NCI-H526 (cell line): ENCODE measurements around the gene TYK2.
A peak's percentile ranks its signal among the peaks of the same experiment; 100 is the strongest.
"Not testable (repeated sequence)": the region's sequence is repeated elsewhere in the genome, so short reads cannot be mapped to it uniquely, and the experiment has no call there.

ENCODE experiments used
- DNase-seq, 2 experiments: peaks; one replicate each; lab custom pipeline; 2025; lab: John Stamatoyannopoulos, UW

The TYK2 gene

DNA sequence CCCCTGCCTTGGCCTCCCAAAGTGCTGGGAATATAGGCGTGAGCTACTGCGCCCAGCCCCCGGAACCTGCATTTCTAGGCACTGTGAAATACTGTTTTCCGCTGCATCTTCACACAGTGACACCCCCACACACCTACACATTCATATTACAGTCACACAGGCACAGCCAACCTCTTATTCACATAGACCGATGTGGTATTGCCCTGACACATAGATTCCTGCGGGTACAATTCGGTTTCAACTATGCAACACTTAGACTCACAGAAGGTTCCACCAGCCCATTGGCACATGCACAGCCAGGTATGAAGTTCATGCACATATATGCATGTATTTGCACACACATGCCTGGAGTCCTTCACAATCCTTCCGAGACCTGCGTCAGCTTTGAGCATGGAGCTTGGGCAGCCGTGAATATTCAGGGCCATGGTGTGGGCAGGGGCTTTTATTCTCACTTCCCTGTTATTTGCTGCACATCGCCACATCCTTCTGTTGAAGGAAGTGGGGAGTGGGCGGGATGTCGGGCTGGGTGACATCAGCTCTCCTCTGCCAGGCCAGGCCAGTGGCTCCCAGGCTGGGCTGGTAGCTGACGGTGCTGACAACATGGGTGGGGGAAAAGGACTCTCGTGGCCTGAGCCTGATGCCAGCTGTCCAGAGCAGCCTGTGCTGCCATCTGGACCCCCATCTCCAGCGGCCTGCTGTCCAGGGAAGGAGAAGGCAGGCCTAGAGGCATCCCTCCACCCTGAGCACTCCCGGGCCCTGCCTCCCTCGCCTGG, 28.3 kb upstream of the TYK2 start:
- DNase-seq = no peak

DNA sequence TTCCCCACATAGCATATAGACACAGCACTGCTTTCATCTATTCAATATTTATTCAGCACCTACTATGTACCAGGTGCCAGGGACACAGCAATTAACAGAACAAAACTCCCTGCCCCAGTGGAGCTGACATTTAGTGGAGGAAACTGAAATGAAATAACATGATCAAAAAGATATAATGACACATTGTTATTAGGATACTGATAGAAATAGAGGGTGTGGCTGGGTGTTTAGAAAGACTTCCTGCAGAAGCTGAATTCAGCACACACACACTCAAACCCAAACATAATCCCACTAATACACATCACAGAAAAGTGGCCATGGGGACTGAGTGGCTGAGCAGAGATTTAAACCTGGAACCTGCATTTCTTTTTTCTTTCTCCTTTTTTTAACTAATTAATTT, 26.7 kb upstream of the TYK2 start:
- no peak for DNase-seq

DNA sequence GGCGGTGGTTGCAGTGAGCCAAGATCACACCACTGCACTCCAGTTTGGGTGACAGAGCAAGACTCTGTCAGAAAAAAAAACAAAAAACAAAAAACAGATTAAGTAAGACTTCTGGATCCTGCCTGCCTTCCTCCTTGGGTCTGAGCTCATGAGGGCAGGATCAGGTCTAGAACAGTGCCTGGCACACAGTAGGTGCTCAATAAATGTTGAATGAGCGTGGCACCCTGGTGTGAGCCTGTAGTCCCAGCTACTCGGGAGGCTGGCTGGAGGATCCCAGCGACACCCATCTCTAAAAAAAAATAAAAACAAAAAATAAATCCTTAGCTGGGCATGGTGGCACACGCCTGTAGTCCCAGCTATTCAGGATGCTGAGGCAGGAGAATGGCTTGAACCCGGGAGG, 25.8 kb upstream of the TYK2 start:
- no peak for DNase-seq

DNA sequence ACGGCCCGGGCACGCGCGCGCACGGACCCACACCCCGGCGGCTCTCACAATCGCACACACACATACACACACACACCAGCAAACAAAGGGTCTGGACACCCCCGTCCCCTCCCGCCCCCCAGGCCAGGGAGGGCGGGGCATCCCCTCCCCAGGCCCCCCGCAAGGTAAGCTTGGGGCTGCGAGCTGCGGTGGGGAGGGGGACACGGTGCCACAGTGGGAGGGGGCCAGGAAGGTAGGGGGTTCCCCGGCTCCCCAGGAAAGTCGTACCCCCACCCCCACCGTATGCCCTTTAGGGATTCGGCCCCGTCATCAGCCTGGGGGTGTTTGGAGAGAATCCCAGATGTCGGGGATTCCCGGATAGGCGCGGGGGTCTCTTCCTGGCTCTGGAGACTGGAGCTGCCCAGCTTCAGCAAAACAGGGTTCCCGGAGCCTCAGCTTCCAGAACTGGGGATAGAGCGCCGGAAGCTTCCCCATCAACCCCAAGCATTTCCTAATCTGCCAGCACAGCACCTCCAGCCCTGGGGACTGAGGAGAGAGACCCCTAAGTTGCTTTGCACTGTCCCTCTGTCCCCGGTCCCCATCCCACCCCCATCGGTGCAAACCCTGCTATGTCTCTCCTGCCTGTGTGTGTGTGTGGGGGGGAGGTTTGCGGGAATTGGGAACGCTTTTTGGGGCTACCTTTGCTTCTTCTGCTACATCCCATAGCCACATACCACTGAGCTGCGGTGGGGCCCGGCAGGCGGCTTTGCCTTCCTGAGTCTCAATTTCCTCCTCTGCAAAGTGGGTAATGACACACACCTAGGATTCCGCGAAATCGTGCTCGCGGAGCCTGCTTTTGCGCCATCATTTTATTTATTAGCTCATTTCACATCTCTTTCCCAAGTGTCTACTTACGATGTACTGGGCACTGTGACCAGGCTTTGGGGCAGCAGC, 24.8 kb upstream of the TYK2 start:
- DNase-seq = no peak

DNA sequence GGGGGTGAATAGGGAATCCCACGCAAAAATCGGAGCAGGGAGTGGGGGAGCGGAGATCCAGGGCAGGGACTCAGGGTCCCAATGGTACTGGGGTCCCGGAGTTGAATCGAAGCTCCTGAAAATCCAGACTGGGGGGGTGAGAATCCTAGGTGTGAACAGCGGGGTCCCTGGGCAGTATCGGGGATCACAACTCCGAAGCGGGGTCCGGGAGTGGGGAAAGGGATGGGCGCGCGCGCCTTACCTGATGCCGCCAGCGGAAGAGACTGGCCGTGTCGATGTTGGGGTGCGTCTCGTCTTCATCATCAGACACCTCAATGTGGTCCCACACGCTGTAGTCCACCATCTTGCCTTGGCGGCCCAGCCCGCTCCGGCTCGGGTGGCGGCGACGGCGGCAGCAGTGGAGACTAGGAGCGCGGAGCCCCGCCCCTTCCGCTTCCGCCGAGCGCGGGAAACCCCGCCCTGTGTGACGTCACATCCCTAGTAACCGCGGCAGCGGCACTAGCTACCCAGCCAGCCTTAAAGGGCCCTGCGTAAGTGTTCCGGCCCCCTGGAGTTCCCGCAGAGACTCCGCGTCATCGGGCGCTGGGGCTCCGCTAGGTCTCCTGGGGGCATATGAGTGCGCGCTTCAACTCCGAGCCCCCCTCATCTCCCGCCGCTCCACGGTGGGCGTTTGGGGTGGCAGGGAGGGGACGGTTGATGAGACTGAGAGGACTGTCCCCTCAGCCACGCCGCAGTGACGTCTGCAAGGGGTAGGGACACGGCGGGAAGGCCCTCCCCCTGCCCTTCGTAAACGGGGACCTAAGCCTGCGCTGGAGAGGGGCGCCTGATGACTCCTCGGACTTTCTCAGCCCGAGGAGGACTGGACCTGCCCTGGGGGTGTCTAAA, 23.0 kb upstream of the TYK2 start, which contains the start of gene CDC37:
CDC37 (minus strand) TSS at position 406 of the 885 bp plus-strand sequence; CDS start at position 343, 63 bp downstream.
- peak; percentile 57 to 94 for DNase-seq

DNA sequence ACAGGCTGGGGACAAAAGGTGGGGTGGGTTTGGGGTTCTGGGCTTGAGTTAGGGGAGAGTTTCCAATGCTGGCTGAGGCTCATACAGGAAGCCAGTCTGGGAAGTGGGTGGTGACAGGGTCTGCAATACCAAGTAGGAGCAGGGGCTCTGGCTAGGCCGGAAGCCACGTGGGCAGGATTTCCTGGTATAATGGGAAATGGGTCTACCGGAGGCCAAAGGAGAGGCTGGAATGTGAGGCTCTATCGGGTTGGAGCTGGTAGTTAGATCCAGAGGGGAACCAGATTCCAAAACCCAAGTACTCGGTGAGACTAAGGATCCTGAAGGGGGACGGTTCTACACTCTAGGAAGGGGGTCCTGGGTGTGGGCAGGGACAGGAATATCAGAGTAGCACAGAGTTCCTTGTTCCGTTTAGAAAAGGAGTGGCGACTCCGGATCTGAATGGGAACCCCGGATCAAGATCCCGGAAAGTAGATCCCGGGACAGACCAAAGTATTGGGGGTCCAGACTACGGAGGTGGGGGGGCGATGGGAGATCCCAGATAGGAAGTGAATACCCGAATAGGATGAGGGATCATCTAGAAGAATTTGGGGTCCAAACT, 22.2 kb upstream of the TYK2 start:
- no peak for DNase-seq

DNA sequence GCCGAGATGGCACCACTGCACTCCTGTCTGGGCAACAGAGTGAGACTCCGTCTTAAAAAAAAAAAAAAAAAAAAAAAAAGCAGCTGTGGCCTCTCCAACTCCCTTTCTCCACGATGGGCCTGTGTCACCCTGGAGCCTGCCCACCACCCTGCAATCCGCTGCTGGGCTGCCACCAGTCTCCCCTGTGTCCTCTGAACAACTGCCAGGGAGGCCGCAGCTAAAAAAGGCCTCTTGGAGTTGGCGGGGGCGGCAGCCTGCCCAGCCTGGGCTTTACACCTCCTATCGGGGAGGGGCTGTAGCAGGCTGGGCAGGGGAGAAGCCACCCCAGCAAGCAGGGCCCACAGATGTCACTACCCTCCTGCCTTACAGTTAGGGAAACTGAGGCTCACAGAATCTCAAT, 19.5 kb upstream of the TYK2 start:
- no peak for DNase-seq

DNA sequence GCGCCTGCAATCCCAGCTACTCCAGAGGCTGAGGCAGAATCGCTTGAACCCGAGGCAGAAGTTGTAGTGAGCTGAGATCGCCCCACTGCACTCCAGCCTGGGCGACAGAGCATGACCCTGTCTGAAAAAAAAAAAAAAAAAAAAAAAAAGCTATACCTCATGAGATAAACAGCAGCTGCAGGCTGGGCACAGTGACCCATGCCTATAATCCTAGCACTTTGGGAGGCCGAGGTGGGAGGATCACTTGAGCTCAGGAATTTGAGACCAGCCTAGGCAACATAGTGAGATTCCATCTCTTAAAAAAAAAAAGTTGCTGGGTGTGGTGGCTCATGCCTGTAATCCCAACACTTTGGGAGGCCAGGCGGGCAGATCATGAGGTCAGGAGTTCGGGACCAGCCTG, 19.0 kb upstream of the TYK2 start:
- DNase-seq = not testable (repeated sequence)

DNA sequence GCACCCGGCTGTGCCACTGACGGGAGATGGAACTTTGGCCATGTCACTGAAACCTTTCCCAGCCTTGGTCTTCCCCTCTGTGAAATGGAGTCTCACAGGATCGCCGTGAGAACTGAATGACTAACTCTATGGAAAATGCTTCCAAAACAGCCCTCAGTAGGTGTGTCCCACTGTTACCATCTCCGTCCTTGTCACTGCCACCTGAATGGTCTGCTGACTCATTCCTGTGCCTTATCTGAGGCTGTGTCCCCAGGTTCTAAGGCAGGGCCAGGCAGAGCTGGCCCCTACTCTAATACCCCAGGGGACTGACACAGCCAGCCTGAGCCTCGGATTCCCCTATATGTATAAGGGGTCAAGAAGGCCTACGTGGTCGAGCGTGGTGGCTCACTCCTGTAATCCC, 18.4 kb upstream of the TYK2 start:
- no peak for DNase-seq

DNA sequence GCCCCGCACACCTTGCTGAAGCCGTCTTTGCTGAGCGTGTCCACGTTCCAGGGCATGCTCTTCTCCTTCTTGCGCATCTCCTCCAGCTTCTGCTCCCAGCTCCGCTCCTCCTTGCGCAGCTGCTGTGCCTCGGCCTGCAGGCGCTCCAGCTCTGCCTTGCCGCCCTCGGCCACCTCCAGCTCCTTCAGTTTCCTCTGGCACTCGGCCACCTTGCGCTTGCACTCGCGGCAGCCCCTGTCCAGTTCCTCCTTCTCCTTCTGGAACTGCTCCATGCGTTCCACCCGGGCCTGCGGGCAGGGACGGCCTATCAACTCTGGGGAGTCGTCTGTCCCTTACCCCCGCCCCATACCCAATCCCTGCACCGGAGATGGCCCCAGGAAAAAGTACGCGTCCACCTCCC, 15.5 kb upstream of the TYK2 start:
- no peak for DNase-seq

DNA sequence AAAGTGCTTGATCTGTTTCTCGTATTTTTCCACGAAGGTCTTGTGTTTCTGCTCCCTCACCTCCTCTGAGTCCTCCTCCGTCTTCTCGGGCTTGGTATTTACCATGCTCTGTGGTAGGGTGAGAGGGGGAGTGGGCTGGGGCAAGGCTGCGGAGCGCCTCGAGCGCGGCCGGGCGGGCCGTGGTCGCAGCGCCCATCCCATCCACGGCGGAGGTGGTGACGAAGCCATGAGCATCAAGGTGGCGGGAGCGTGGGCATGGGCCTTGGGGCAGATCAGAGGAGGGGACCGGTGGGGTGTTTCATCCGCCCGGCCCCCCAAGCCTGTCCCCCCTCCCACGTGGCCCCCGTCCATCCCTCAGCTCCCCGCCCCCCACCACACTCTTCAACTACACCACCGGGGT, 15.1 kb upstream of the TYK2 start:
- DNase-seq = no peak

DNA sequence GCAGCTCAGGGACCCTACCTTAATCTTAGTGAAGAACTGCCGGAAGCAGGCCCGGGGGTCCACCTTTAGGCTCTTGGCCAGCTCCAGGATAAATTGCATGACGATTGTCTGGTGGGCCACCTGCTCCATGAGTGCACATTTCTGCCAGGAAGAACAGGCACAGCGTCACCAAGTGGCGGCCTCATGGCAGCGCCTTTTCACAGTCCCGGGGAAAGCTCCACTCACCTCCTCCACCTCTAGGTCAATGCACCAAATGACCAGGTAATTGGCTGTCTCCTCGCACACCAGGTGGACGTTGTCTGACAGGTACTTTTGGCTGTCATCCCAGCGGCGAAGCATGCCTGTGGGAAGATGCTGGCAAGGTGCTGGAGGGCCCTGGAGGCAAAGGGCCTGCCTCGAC, 14.6 kb upstream of the TYK2 start:
- no peak for DNase-seq

DNA sequence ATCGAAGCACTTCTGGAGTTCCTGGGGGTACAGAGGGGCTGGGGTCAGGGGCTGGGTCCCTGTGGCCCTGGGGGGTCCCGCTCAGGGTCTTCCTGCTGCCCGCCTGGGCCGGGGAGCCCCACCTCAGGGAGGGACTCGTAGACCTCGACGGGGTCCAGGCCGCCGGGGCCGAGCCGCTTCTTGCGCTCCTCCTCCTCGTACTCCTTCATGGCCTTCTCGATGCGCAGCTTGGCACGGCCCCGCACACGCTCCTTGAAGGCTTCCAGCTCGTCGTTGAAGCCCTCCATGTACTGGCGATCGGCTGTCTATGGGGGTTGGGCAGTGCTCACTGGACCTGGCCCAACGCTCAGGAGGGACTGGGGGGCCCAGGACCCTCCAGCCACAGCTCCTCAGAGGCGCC, 12.8 kb upstream of the TYK2 start:
- DNase-seq = no peak

DNA sequence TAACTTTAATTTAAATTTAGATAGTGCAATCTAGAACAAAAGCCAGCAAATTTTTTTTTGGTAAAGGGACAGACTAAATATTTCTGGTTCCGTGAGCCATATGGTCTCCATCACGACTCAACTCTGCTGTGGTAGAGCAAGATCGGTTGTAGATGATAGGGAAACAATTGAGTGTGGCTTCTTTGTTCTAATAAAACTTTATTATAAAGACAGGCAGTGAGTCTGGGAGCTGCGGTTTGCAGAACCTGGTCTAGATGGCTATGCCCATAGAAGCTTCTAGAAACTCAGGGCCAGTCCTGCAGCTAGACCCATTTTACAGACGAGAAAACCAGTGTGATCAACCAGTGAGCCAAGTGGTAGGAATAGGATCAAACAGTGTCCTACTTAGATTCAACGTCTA, 11.7 kb upstream of the TYK2 start:
- no peak for DNase-seq

DNA sequence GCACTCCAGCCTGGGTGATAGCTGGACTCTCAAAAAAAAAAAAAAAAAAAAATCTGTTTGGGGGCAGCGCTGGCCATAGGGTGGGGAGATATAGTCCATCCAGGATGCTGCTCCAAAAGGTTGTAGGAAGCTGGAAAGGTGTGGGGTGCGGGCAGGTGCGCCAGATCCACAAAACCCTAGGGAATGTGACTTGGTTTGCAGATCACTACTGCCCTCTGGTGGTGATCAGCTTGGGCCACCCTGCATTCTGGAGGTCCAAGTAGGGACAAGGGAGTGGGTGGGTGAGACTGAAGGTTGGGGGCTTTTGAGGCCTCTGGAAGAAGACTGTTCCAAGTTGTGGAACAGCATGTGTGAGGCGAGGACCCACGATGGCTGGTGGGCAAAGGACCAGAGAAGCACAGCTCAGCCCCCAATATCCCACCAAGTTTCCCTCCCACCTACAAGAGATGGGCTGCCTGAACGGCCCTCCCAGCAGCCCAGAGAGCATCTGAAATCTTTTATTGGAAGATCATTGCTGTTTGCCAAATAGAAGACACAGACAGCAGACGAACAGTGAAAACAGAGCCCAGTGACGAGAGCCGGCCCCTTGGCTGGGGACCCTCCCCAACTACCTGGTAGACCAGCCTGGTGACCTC, 10.4 kb upstream of the TYK2 start:
- peak; percentile 19 to 70 for DNase-seq

DNA sequence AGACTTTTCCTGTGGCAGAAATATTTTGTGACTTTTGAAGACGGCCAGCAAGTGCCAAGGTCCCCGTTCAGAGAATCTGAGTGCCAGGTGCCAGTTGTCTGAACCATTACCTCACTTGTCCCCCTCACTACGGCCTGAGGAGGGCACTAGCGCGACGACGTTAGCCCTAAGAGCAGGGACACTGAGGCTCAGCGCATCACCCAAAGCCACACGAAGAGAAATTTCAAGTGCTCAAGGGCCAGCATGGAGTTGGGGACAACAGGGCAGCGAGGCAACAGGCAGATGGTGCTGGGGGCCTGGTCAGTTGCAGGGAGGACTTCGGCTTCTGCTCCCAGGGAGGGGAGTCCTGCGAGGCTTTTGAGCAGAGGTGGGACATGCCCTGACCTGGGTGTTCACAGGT, 9.5 kb upstream of the TYK2 start:
- no peak for DNase-seq

DNA sequence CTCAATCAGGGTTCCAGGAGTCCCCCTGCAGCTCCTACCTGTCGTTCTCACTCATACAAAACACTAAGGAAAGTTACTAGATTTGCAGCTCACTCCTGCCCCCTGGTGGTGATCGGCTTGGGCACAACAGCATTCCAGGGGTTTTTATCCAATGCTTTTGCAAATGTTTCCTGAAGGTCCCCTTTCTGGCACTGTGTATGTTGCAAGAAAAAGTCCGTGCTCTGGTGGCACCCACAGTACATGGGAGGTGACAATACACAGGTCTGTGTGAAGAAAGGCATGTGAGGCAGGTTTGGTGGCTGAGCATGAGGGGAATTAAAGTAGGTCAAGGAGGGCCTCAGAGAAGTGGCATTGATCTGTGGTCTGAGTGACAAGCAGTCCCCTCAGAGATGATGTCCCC, 8.6 kb upstream of the TYK2 start:
- DNase-seq = peak; percentile 48 to 84

DNA sequence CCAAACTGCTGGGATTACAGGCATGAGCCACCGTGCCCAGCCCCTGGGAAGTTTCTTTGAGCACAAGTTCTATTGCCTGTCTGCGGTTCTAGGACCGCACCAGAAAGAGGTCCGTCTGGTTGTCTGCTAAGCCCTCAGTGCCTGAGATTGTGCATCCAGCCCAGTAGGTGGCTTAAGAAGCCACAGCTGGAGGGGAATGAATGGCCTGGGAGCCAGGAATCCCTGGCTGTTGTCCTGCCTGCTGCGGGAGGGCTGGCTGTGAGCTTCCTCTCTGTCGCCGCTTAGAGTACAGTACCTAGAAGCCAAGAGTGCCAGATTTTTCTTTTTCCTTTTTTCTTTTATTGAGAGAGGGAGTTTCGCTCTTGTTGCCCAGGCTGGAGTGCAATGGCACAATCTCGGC, 4.2 kb upstream of the TYK2 start:
- no peak for DNase-seq

DNA sequence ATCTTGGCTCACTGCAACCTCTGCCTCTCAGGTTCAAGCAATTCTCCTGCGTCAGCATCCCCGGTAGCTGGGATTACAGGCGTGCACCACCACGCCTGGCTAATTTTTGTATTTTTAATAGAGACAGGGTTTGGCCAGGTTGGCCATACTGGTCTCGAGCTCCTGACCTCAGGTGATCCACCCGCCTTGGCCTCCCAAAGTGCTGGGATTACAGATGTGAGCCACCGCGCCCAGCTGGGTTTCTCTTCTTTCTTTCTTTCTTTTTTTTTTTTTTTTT, 2.8 kb upstream of the TYK2 start:
- not testable (repeated sequence) for DNase-seq

DNA sequence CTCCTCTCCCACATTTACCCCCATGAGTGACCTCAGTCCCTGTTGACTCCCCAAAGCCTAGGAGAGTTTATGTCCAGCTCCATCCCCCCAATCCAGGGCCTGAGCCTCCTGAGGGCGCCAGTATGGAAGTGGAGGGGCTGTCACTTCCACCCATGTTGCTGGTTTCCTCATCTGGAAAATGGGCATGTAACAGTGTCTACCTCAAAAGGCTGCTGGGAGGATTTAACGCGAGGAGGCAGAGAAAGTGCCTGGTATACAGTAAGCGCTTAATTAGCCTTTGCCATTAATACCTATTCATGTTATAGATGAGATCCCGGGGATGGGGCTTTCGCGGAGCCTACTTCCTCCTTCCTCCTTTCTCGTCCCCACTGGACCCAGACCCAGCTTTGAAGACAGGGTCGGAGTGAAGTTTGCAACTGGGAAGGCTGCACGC, 476 bp downstream of the TYK2 start:
- no peak for DNase-seq

DNA sequence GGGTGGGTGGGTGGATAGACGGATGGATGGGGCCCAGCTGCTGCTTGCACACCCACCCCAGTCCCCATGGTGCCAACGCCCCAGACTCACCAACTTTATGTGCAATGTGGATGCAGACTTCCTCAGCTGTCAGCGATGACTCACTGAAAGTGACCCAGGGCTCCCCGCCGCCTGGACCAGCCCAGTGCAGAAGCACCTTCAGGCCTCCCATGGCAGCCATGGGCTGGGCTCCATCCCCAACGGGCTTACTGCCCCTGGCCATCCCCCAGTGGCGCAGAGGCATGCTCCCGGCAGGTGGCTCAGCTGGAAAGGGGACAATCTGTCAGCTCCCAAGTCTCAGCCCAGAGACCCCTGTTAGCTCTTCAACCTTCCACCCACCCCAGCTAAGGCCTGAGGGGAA, 2.2 kb downstream of the TYK2 start:
- DNase-seq = no peak
